ENCODE results near the gene CACNA1B. TPM values are rescaled to one million over a fixed set of nuclear protein-coding genes. Genes with fewer than 3 reads are reported as not detected.

The CACNA1B gene
- total and polyA plus RNA-seq, 8 donors, result 0.16 to 1.3 (median 0.31) TPM

DNA sequence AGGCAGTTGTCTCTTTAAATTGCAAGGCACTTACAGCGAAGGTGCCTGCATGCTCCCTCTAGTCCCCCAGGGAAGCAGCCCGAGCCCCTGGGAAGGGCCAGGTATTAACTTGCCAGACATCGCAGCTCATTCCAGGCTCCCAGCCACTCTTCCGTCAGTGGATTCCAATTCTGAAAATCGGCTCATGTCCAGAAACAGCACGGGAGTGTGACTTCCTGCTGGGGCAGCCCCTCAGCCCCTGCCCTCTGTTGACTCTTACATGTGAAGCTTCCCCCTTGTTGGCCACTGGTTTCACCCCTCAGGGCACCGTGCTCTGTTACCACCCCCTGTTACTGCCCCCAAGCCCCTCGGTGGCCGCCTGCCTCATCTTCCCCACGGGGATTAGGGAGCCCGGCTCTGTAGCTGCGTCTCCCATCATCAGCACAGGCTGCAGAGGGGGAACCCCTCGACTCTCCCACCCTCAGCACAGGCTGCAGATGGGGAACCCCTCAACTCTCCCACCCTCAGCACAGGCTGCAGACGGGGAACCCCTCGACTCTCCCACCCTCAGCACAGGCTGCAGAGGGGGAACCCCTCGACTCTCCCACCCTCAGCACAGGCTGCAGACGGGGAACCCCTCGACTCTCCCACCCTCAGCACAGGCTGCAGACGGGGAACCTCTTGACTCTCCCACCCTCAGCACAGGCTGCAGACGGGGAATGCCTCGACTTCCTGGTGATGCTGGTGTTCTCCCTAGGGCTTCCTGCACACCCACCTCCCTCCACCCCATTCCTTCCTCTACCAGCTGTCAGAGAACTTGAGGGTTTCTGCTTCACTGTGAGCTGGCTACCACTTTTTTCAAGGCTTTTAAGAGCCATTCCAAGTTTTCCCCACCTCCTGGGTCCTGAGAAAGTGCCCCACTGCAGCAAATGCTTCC is 11.1 kb upstream of the CACNA1B start:
- no peak for DNase-seq
- Histone ChIP-seq H3K9me3 (no peaks in the 10 kb centered on the region), H3K27ac (no peak overlapping the region), H3K27me3 (no peaks in the 10 kb centered on the region), H3K36me3 (no peaks in the 10 kb centered on the region), H3K4me1 (no peaks in the 10 kb centered on the region), H3K4me3 (no peak overlapping the region)
- no peak for FAIRE-seq
- intact Hi-C loops (cut with DNase I), result no loop called here
- 48 to 49% methylated on average over 21 of the region's 21 CpGs for WGBS, 2 donors
- no peak for TF ChIP-seq CTCF (IDR thresholded peaks at IDR 0.05)
- ATAC-seq, result no peak

GRCh38 chr9:137870432-137870831 is 7.2 kb upstream of the CACNA1B start:
- no peak for FAIRE-seq
- intact Hi-C loops (cut with DNase I), result no loop called here
- no peaks in the 10 kb centered on the region for H3K36me3 ChIP-seq
- no peaks in the 10 kb centered on the region for H3K9me3 ChIP-seq
- 80 to 84% methylated on average over 3 of the region's 3 CpGs for WGBS, 2 donors
- H3K4me1 ChIP-seq, result no peaks in the 10 kb centered on the region
- TF ChIP-seq CTCF (IDR thresholded peaks at IDR 0.05), result no peak
- H3K27me3 ChIP-seq, result no peaks in the 10 kb centered on the region
- DNase-seq, result no peak
- ATAC-seq, result no peak
- no peak overlapping the region for H3K27ac ChIP-seq
- H3K4me3 ChIP-seq, result no peak overlapping the region

- H3K4me1 ChIP-seq, result no peaks in the 10 kb centered on the region
- no peak for TF ChIP-seq CTCF (IDR thresholded peaks at IDR 0.05)
- WGBS, 2 donors, result 60 to 64% methylated on average over 10 of the region's 10 CpGs
Observed at GRCh38 chr9:137872296-137872695, 5.3 kb upstream of the CACNA1B start.

GRCh38 chr9:137873408-137873807 is 4.2 kb upstream of the CACNA1B start:
- intact Hi-C loops (cut with DNase I), result no loop called here
- no peaks in the 10 kb centered on the region for H3K36me3 ChIP-seq
- peaks cover 0 to 3% (median 0%) of the 10 kb centered on the region in 4 donors for H3K27me3 ChIP-seq
- H3K27ac ChIP-seq, result no peak overlapping the region
- no peaks in the 10 kb centered on the region for H3K4me1 ChIP-seq
- no peak for TF ChIP-seq CTCF (IDR thresholded peaks at IDR 0.05)
- H3K9me3 ChIP-seq, result no peaks in the 10 kb centered on the region
- H3K4me3 ChIP-seq, result no peak overlapping the region
- FAIRE-seq (no peak), ATAC-seq (no peak), DNase-seq (no peak)
- 62 to 70% methylated on average over 8 of the region's 8 CpGs for WGBS, 2 donors

More at GRCh38 chr9:137872296-137872695, 5.3 kb upstream of the CACNA1B start:
- no peak for ATAC-seq
- Histone ChIP-seq H3K27ac (no peak overlapping the region), H3K9me3 (no peaks in the 10 kb centered on the region), H3K27me3 (no peaks in the 10 kb centered on the region), H3K36me3 (no peaks in the 10 kb centered on the region), H3K4me3 (no peak overlapping the region)
- no peak for FAIRE-seq
- DNase-seq, result no peak
- intact Hi-C loops (cut with DNase I), result no loop called here

DNA sequence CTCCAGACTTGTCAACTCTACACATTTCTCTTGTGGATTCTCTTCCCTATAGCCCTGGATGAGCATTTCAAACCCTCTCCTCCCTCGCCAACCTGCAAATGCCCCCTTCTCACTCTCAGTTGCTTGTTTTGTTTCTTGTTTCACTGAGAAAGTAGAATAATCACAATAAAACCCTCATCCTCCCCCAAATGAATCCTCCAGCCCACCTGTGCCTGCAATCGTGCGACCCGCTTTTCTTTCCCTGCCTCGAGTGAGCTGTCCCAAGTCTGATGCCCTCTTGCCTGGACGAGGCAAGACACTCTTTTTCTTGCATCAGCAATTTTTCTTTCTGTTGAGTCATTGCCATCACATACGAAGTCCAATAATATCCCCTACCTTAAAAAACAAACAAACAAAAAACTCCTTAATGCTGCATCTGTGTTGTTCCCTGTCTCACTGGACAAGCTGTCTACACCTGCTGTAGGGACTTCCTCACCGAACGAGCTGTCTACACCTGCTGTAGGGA is 3.7 kb upstream of the CACNA1B start:
- Histone ChIP-seq H3K36me3 (no peaks in the 10 kb centered on the region), H3K4me3 (no peak overlapping the region), H3K27ac (no peak overlapping the region), H3K4me1 (no peaks in the 10 kb centered on the region), H3K9me3 (no peaks in the 10 kb centered on the region), H3K27me3 (peaks cover 0 to 4% (median 0%) of the 10 kb centered on the region in 4 donors)
- DNase-seq, result no peak
- intact Hi-C loops (cut with DNase I), result no loop called here
- ATAC-seq, result no peak
- 64 to 70% methylated on average over 9 of the region's 9 CpGs for WGBS, 2 donors
- FAIRE-seq, result no peak
- no peak for TF ChIP-seq CTCF (IDR thresholded peaks at IDR 0.05)

Measured in pancreas (tissue), 10 donors.